Measurements from ENCODE around the gene APOA4.

APOA4 gene

GRCh38 chr11:116773203-116774097 is 49.7 kb downstream of the APOA4 start:
- peak in 1 of 2 experiments; percentile 75 for DNase-seq

- DNase-seq, result peak; percentile 83 to 88
These were observed 50.5 kb downstream of the APOA4 start, which contains the start of gene BUD13 for GRCh38 chr11:116772443-116773202. TSS of gene BUD13 (minus strand) at chr11:116772987. CDS start at chr11:116772964, 23 bp downstream.

GRCh38 chr11:116771935-116772334 is 51.2 kb downstream of the APOA4 start:
- DNase-seq, result no peak

All from NCI-H446 (cell line).